ENCODE data around the gene ADK. TPM values are rescaled to one million over a fixed set of nuclear protein-coding genes. Genes with fewer than 3 reads are reported as not detected.
A peak's percentile ranks its signal among the peaks of the same experiment; 100 is the strongest.

The ADK gene
- total and polyA plus RNA-seq, 5 donors from 2014 or later = 33.3 to 83.0 (median 63.7) TPM

DNA sequence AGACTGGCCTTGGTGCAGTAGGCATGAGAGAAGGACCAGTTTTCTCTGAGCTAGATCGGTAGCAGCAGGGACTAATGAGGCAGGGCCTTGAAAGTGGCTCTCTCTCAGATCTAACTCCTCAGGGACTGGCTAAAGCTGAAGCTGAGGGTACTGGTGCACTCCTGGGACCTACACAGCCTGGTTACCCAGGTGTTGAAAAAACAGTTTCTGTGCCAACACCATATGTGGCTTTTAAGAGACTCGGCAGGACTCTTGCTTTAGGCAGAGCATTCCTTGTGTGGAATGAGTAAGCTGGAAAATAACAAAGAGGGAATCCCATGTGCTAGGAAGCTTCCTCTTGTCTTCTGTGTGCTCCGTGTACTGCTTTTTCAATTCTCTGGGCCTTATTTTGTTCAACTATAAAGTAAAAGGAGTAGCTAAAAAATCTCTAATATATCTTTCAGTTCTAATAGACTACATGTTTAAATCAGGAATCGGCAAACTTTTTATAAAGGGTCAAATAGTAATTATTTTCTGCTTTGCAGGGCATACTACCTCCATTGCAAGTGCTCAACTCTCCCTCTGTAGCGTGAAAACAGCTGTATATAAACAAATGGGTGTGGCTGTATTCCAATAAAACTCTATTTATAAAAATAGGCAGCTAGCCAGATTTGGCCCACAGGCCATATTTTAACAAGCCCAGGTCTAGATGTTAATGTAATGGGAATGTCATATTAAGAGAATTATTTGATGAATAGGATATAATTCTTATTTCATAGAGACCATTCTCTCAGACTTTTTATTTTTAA, 489.3 kb downstream of the ADK start:
- DNase-seq (no peak), ATAC-seq (ENCODE audit: low read depth in 2 of 2) (no peak)
- peaks cover 0 to 8% (median 3%) of the 10 kb centered on the region in 7 donors for H3K9me3 Mint-ChIP-seq
- no peak overlapping the region for H3K4me3 Mint-ChIP-seq
- H3K27ac Mint-ChIP-seq = peak overlapping the region in 1 of 3 donors; percentile 11
- H3K27me3 Mint-ChIP-seq = peaks cover 5% of the 10 kb centered on the region
- H3K4me1 ChIP-seq (ENCODE audit: control insufficient read depth, insufficient read depth, low read length, poor library complexity, severe bottlenecking) = no peaks in the 10 kb centered on the region
- no peaks in the 10 kb centered on the region for H3K27me3 ChIP-seq (ENCODE audit: control insufficient read depth, insufficient read depth, low read length)
- H3K36me3 Mint-ChIP-seq = peaks cover 32% of the 10 kb centered on the region
- H3K27ac ChIP-seq (ENCODE audit: insufficient read depth, low read length, poor library complexity, severe bottlenecking) = no peak overlapping the region
- H3K36me3 ChIP-seq (ENCODE audit: control insufficient read depth, insufficient read depth, low read length) = no peaks in the 10 kb centered on the region
- no peak overlapping the region for H3K4me3 ChIP-seq (ENCODE audit: low read depth, low read length)
- H3K9me3 ChIP-seq (ENCODE audit: control insufficient read depth in 2 of 2, low read length in 2 of 2) = peaks cover 2 to 5% of the 10 kb centered on the region in 2 experiments
- peaks cover 0 to 11% (median 3%) of the 10 kb centered on the region in 4 donors for H3K4me1 Mint-ChIP-seq

DNA sequence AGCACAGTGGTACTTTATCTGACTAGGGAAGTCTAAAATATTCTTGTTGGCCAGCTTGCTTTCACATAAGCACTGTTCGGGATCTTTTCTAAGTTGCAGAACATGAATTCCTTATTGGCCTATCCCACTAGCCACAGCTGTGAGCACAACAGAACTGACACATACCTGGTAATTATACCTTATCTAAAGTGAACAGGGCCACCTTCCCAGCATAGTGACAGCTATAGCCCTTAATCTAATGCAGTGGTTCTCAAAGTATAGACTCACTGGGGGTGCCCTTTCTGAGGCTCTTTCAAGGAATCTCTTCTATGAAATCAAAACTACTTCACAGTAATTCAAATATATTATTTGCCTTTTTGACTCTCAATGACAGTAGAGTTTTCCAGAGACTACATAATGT, 490.6 kb downstream of the ADK start:
- Mint-ChIP-seq H3K4me1 (peaks cover 0 to 12% (median 3%) of the 10 kb centered on the region in 4 donors), H3K4me3 (no peak overlapping the region), H3K27ac (no peak overlapping the region), H3K9me3 (peaks cover 0 to 4% (median 2%) of the 10 kb centered on the region in 7 donors), H3K36me3 (peaks cover 36% of the 10 kb centered on the region), H3K27me3 (peaks cover 5% of the 10 kb centered on the region)
- Histone ChIP-seq H3K27ac (ENCODE audit: insufficient read depth, low read length, poor library complexity, severe bottlenecking) (no peak overlapping the region), H3K36me3 (ENCODE audit: control insufficient read depth, insufficient read depth, low read length) (no peaks in the 10 kb centered on the region), H3K4me3 (ENCODE audit: low read depth, low read length) (no peak overlapping the region), H3K27me3 (ENCODE audit: control insufficient read depth, insufficient read depth, low read length) (no peaks in the 10 kb centered on the region), H3K4me1 (ENCODE audit: control insufficient read depth, insufficient read depth, low read length, poor library complexity, severe bottlenecking) (no peaks in the 10 kb centered on the region), H3K9me3 (ENCODE audit: control insufficient read depth in 2 of 2, low read length in 2 of 2) (no peaks in the 10 kb centered on the region)
- DNase-seq (no peak), ATAC-seq (ENCODE audit: low read depth in 2 of 2) (no peak)

DNA sequence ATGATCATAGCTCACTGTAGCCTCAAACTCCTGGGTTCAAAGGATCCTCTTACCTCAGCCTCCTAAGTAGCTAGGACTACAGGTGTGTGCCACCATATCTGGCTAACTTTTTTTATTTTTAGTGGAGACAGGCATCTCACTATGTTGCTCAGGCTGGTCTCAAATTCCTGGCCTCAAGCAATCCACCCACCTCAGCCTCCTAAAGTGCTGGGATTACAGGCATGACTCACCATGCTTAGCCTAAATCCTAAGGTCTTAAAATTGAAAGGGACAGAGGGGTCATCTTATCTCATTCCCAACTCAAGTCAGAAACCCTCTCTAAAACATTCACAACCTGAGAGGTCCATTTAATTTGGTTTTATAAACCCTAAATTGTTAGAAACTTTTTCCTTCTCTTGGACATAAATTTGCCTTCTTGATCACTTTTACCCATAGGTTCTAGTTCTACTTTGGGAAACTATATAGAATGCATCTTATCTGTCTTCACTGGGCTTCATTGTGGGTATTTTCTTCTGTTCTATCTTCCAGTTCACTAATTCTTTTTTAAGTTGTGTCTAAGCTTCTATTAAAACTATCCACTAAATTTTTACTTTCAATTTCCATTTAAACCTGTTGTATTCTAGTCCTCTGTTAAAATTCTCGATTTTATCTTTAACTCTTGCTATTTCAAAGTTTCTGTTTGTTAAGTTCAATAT, 492.0 kb downstream of the ADK start:
- H3K27ac Mint-ChIP-seq = no peak overlapping the region
- Histone ChIP-seq H3K4me1 (ENCODE audit: control insufficient read depth, insufficient read depth, low read length, poor library complexity, severe bottlenecking) (no peaks in the 10 kb centered on the region), H3K27me3 (ENCODE audit: control insufficient read depth, insufficient read depth, low read length) (no peaks in the 10 kb centered on the region), H3K9me3 (ENCODE audit: control insufficient read depth in 2 of 2, low read length in 2 of 2) (no peaks in the 10 kb centered on the region), H3K4me3 (ENCODE audit: low read depth, low read length) (no peak overlapping the region), H3K36me3 (ENCODE audit: control insufficient read depth, insufficient read depth, low read length) (no peaks in the 10 kb centered on the region), H3K27ac (ENCODE audit: insufficient read depth, low read length, poor library complexity, severe bottlenecking) (no peak overlapping the region)
- H3K9me3 Mint-ChIP-seq = peaks cover 0 to 4% (median 2%) of the 10 kb centered on the region in 7 donors
- H3K27me3 Mint-ChIP-seq = peaks cover 5% of the 10 kb centered on the region
- H3K4me1 Mint-ChIP-seq = peaks cover 0 to 10% (median 3%) of the 10 kb centered on the region in 4 donors
- H3K4me3 Mint-ChIP-seq = peak overlapping the region in 1 of 4 donors; percentile 4
- peaks cover 30% of the 10 kb centered on the region for H3K36me3 Mint-ChIP-seq
- DNase-seq (no peak), ATAC-seq (ENCODE audit: low read depth in 2 of 2) (no peak)

DNA sequence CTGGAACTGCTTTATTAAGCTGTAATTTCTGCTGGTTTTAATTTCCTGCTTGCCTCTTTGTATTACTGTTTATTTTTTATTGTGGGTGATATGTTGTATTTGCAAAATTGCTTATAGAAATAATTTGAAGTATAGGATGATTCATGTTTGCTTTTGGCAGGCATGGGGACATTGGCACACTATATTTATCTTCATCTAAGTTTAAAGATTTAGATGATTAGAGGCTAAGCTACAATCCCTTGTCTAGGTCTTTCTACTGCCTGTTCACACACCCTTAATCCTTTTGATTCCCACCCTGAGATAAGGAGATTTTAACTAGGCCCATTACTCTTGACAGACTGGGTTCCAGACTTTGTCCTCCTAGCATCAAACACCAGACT, 492.6 kb downstream of the ADK start:
- Mint-ChIP-seq H3K4me1 (peaks cover 0 to 10% (median 3%) of the 10 kb centered on the region in 4 donors), H3K9me3 (peaks cover 0 to 4% (median 2%) of the 10 kb centered on the region in 7 donors), H3K27me3 (peaks cover 3% of the 10 kb centered on the region), H3K27ac (no peak overlapping the region), H3K4me3 (no peak overlapping the region), H3K36me3 (peaks cover 30% of the 10 kb centered on the region)
- Histone ChIP-seq H3K27me3 (ENCODE audit: control insufficient read depth, insufficient read depth, low read length) (no peaks in the 10 kb centered on the region), H3K27ac (ENCODE audit: insufficient read depth, low read length, poor library complexity, severe bottlenecking) (no peak overlapping the region), H3K36me3 (ENCODE audit: control insufficient read depth, insufficient read depth, low read length) (no peaks in the 10 kb centered on the region), H3K4me3 (ENCODE audit: low read depth, low read length) (no peak overlapping the region), H3K9me3 (ENCODE audit: control insufficient read depth in 2 of 2, low read length in 2 of 2) (no peaks in the 10 kb centered on the region), H3K4me1 (ENCODE audit: control insufficient read depth, insufficient read depth, low read length, poor library complexity, severe bottlenecking) (no peaks in the 10 kb centered on the region)
- ATAC-seq (ENCODE audit: low read depth in 2 of 2) (no peak), DNase-seq (no peak)

DNA sequence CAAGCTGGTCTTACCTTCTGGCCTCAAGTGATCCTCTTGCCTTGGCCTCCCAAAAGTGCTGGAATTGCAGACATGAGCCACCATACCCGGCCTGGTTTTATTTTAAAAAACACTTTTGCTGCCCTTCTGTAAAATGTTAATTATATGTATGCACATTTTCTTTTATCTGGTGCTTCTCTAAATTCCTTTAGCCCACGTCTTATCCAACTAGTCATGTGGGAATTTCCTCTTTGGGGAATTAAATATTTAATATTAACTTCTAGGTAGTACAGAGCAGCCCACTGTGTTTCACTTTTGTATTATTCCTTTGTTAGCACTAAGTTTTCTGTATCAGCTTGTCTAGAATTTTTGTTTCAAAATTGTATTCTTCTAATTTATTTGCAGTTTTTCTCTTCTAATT, 493.7 kb downstream of the ADK start:
- Mint-ChIP-seq H3K9me3 (peaks cover 0 to 4% (median 2%) of the 10 kb centered on the region in 7 donors), H3K27ac (no peak overlapping the region), H3K4me3 (peak overlapping the region in 1 of 4 donors; percentile 21), H3K36me3 (peaks cover 19% of the 10 kb centered on the region), H3K4me1 (peaks cover 0 to 11% (median 3%) of the 10 kb centered on the region in 4 donors), H3K27me3 (no peaks in the 10 kb centered on the region)
- Histone ChIP-seq H3K9me3 (ENCODE audit: control insufficient read depth in 2 of 2, low read length in 2 of 2) (no peaks in the 10 kb centered on the region), H3K27me3 (ENCODE audit: control insufficient read depth, insufficient read depth, low read length) (no peaks in the 10 kb centered on the region), H3K36me3 (ENCODE audit: control insufficient read depth, insufficient read depth, low read length) (no peaks in the 10 kb centered on the region), H3K4me3 (ENCODE audit: low read depth, low read length) (no peak overlapping the region), H3K27ac (ENCODE audit: insufficient read depth, low read length, poor library complexity, severe bottlenecking) (no peak overlapping the region), H3K4me1 (ENCODE audit: control insufficient read depth, insufficient read depth, low read length, poor library complexity, severe bottlenecking) (no peaks in the 10 kb centered on the region)
- DNase-seq (no peak), ATAC-seq (ENCODE audit: low read depth in 2 of 2) (no peak)

DNA sequence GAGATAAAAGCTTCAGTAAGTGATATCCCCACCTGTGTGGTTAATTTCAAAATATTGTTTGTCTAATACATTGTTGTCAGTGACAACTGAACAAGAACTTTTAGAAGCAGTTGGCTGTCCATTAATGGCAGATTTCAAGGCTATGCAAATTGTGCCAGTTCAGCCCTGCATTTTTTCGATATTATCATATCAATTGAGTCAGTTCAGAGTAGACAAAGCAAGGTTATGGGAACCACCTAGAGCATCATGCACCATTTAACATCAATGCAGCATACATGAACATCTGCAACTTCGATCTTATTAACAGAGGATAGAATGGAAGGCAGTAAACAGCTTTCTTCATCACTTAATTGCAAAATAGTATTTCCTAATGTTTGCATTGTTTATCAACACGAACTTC, 494.7 kb downstream of the ADK start:
- no peaks in the 10 kb centered on the region for H3K27me3 Mint-ChIP-seq
- H3K4me3 Mint-ChIP-seq = no peak overlapping the region
- no peak overlapping the region for H3K27ac Mint-ChIP-seq

DNA sequence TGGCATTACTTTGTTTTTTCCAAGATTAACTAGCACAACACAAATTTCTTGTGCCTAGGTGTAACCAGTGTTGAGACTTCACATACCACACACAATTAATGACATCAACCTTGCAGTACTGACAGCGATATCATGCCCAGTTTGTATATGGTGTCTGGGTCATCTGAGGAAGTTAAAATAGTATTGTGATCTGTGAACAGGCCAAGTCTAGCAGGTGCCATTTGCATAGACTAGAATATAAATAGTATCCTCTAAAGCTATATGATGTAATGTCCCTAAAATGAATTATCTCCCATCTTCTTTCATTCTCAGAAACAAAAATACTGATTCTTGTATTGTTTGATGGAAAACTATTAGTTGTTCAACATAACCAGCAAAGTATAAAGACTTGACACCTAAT, 499.6 kb downstream of the ADK start:
- Mint-ChIP-seq H3K27me3 (no peaks in the 10 kb centered on the region), H3K4me1 (peaks cover 0 to 15% (median 6%) of the 10 kb centered on the region in 4 donors), H3K9me3 (peaks cover 0 to 1% (median 0%) of the 10 kb centered on the region in 7 donors), H3K36me3 (peaks cover 20% of the 10 kb centered on the region), H3K27ac (no peak overlapping the region), H3K4me3 (no peak overlapping the region)
- Histone ChIP-seq H3K27ac (ENCODE audit: insufficient read depth, low read length, poor library complexity, severe bottlenecking) (no peak overlapping the region), H3K4me3 (ENCODE audit: low read depth, low read length) (no peak overlapping the region), H3K27me3 (ENCODE audit: control insufficient read depth, insufficient read depth, low read length) (no peaks in the 10 kb centered on the region), H3K4me1 (ENCODE audit: control insufficient read depth, insufficient read depth, low read length, poor library complexity, severe bottlenecking) (no peaks in the 10 kb centered on the region), H3K36me3 (ENCODE audit: control insufficient read depth, insufficient read depth, low read length) (no peaks in the 10 kb centered on the region), H3K9me3 (ENCODE audit: control insufficient read depth in 2 of 2, low read length in 2 of 2) (no peaks in the 10 kb centered on the region)
- ATAC-seq (ENCODE audit: low read depth in 2 of 2) (no peak), DNase-seq (no peak)

More for the DNA sequence above, 494.7 kb downstream of the ADK start:
- H3K36me3 ChIP-seq (ENCODE audit: control insufficient read depth, insufficient read depth, low read length) = no peaks in the 10 kb centered on the region
- DNase-seq (no peak), ATAC-seq (ENCODE audit: low read depth in 2 of 2) (no peak)
- Mint-ChIP-seq H3K9me3 (peaks cover 0 to 4% (median 2%) of the 10 kb centered on the region in 7 donors), H3K4me1 (peaks cover 0 to 13% (median 2%) of the 10 kb centered on the region in 4 donors), H3K36me3 (peaks cover 21% of the 10 kb centered on the region)
- H3K9me3 ChIP-seq (ENCODE audit: control insufficient read depth in 2 of 2, low read length in 2 of 2) = no peaks in the 10 kb centered on the region
- no peak overlapping the region for H3K4me3 ChIP-seq (ENCODE audit: low read depth, low read length)
- no peak overlapping the region for H3K27ac ChIP-seq (ENCODE audit: insufficient read depth, low read length, poor library complexity, severe bottlenecking)
- no peaks in the 10 kb centered on the region for H3K27me3 ChIP-seq (ENCODE audit: control insufficient read depth, insufficient read depth, low read length)
- no peaks in the 10 kb centered on the region for H3K4me1 ChIP-seq (ENCODE audit: control insufficient read depth, insufficient read depth, low read length, poor library complexity, severe bottlenecking)

All from CD4-positive, CD25-positive, alpha-beta regulatory T cell (primary cell).